ENCODE measurements around the gene OSBPL5. TPM values are rescaled to one million over a fixed set of nuclear protein-coding genes. Genes with fewer than 3 reads are reported as not detected.
A peak's percentile ranks its signal among the peaks of the same experiment; 100 is the strongest.

OSBPL5 gene
- total and polyA plus RNA-seq, 4 donors, result 15.2 to 51.5 (median 28.3) TPM

DNA sequence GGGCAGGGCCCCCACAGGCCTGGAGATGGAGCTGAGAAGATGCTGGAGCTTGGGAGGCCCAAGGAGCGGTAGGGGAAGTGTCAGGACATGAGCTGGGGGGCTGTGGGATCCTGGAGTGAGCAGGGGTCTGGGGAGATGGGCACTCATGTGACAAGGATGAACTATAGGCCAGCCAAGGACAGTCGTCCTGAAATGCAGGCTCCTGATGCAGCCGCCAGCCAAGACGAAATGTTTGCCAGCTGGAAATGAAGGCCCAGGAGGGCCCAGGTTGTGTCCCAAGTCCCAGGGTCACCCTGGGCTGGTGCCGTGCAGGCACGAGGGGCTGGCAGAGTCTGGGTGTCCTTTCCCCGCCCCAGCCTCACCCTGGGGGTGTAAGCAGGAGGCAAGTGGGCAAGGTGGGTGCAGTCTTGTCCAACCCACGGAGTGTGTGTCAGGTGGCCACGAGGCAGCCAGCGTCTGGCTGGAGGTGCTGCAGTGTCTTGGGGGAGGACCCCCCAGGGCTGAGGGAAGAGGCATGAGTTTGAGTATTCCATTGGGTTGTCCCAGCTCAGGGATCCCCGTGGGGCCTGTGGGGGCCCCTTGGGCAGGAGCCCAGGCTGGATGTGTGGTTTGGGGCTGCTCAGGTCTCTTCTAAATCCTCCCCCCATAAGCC lies 32.1 kb upstream of the OSBPL5 start:
- H3K27me3 ChIP-seq (ENCODE audit: control insufficient read depth in 3 of 3, insufficient read depth in 3 of 3, low read length in 2 of 3), result peaks cover 0 to 9% (median 3%) of the 10 kb centered on the region in 3 donors
- WGBS, 2 donors, result 86 to 92% methylated on average over 10 to 11 of the region's 11 CpGs

DNA sequence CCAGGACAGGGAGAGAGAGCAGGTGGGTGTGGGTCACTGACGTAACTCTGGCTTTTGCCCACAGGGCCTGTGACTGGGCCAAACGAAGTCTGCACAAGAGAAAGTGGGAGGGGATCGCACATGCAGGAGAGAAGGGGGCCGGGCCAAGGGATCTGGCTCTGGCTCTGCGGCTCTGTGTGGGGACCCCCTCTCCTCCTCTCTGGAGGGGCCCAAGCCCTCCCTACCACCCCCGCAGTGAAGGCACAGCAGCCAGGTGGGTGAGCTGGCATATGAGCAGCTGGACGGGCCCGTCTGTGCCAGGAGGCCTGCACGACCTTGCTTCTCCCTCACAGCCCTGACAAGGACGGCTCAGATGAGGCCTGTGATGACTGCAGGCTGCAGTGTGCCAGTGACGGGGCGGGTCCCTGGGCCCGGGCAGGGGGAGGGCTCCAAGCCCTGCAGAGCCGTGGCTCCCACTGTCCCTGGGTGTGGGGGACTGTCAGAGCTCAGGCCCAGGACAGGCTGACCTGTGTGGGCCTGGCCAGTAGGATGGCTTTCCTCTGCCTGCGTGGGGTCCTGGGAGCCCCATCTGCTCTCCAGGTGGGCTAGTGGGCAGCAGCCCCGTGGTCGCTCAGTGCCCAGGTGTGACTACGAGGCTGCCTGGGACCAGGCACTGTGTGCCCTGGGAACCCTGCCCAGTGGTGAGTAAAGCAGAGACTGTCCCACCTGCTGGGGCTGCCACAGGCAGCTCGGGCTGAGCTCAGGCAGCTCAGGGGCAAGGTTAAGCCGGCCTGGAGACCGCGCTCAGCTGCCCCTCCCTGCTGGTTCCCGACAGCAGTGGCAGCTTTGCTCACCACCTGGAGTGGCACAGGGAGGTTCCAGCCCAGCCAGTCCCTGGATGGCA lies 31.3 kb upstream of the OSBPL5 start:
- Histone ChIP-seq H3K4me3 (no peak overlapping the region), H3K27me3 (ENCODE audit: control insufficient read depth in 3 of 3, insufficient read depth in 3 of 3, low read length in 2 of 3) (peaks cover 0 to 3% (median 3%) of the 10 kb centered on the region in 3 donors), H3K9ac (ENCODE audit: insufficient read depth in 1 of 2, low read length in 2 of 2) (no peak overlapping the region), H3K36me3 (ENCODE audit: control insufficient read depth in 4 of 4, insufficient read depth in 4 of 4, low read length in 4 of 4) (no peaks in the 10 kb centered on the region), H3K4me1 (ENCODE audit: control insufficient read depth in 5 of 5, insufficient read depth in 5 of 5, low read length in 5 of 5) (no peaks in the 10 kb centered on the region), H3K9me3 (ENCODE audit: control insufficient read depth in 4 of 4, insufficient read depth in 3 of 4, low read length in 3 of 4) (no peaks in the 10 kb centered on the region), H3K27ac (ENCODE audit: low read depth in 1 of 2, low read length in 1 of 2) (no peak overlapping the region)
- ATAC-seq (ENCODE audit: insufficient read depth, low FRiP score) (no peak), DNase-seq (no peak)
- WGBS, 2 donors, result 89 to 91% methylated on average over 23 of the region's 23 CpGs
- TF ChIP-seq, protein P1, sequence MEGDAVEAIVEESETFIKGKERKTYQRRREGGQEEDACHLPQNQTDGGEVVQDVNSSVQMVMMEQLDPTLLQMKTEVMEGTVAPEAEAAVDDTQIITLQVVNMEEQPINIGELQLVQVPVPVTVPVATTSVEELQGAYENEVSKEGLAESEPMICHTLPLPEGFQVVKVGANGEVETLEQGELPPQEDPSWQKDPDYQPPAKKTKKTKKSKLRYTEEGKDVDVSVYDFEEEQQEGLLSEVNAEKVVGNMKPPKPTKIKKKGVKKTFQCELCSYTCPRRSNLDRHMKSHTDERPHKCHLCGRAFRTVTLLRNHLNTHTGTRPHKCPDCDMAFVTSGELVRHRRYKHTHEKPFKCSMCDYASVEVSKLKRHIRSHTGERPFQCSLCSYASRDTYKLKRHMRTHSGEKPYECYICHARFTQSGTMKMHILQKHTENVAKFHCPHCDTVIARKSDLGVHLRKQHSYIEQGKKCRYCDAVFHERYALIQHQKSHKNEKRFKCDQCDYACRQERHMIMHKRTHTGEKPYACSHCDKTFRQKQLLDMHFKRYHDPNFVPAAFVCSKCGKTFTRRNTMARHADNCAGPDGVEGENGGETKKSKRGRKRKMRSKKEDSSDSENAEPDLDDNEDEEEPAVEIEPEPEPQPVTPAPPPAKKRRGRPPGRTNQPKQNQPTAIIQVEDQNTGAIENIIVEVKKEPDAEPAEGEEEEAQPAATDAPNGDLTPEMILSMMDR (IDR thresholded peaks at IDR 0.05; ENCODE audit: control extremely low read depth, extremely low read depth), result no peak

More for the DNA sequence above, 32.1 kb upstream of the OSBPL5 start:
- no peak overlapping the region for H3K4me3 ChIP-seq
- DNase-seq, result no peak
- peaks cover 0 to under 1% (median 0%) of the 10 kb centered on the region in 4 donors for H3K9me3 ChIP-seq (ENCODE audit: control insufficient read depth in 4 of 4, insufficient read depth in 3 of 4, low read length in 3 of 4)
- no peak overlapping the region for H3K9ac ChIP-seq (ENCODE audit: insufficient read depth in 1 of 2, low read length in 2 of 2)
- H3K36me3 ChIP-seq (ENCODE audit: control insufficient read depth in 4 of 4, insufficient read depth in 4 of 4, low read length in 4 of 4), result no peaks in the 10 kb centered on the region
- TF ChIP-seq, protein P1 (IDR thresholded peaks at IDR 0.05; ENCODE audit: control extremely low read depth, extremely low read depth), result no peak
- H3K27ac ChIP-seq (ENCODE audit: low read depth in 1 of 2, low read length in 1 of 2), result no peak overlapping the region
- no peaks in the 10 kb centered on the region for H3K4me1 ChIP-seq (ENCODE audit: control insufficient read depth in 5 of 5, insufficient read depth in 5 of 5, low read length in 5 of 5)
- no peak for ATAC-seq (ENCODE audit: insufficient read depth, low FRiP score)

DNA sequence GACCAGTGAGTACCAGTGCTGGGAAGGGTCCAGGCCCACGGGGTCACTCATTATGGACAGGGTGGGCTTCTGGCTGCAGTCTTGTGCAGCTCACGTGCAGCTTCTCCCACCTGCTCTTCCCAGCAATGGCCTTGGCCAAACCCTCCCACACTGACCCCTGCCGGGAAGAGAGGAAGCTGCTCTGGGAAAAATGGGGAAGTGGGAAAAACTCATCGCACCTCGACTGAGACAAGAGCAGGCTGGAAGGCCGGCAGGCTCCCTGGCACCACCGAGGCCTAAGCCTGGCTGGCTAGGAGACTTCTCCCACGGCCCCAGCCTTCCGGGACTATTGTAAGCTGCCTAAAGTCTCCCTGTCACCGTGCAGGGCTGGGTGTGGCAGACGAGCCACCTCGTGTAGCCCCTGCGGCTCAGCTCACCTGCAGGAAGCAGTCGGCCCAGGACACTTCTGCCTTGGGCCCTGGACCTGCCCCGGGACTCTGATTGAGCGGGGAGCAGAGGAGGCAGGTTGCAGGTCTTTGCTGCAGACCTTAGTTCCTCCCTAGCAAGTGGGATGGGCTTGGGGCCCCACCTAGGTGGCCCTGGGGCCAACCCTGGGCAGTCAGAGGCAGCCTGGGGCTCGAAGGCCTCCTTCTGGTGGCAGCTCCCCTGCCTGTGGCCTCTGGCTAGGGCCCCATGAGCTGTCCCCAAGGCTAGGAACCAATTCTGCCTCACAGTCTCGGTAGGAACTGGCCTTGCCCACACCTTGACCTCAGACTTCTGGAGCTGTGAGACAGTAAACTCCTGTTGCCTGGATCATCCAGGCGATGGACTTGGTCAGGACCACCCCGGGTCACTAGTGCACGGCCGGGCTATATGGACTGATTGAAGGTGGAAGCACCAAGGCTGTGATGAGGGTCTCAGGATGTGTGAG lies 30.4 kb upstream of the OSBPL5 start:
- WGBS, 2 donors, result 62 to 64% methylated on average over 22 of the region's 22 CpGs
- Histone ChIP-seq H3K27ac (ENCODE audit: low read depth in 1 of 2, low read length in 1 of 2) (no peak overlapping the region), H3K4me1 (ENCODE audit: control insufficient read depth in 5 of 5, insufficient read depth in 5 of 5, low read length in 5 of 5) (no peaks in the 10 kb centered on the region), H3K9me3 (ENCODE audit: control insufficient read depth in 4 of 4, insufficient read depth in 3 of 4, low read length in 3 of 4) (no peaks in the 10 kb centered on the region), H3K36me3 (ENCODE audit: control insufficient read depth in 4 of 4, insufficient read depth in 4 of 4, low read length in 4 of 4) (no peaks in the 10 kb centered on the region), H3K27me3 (ENCODE audit: control insufficient read depth in 3 of 3, insufficient read depth in 3 of 3, low read length in 2 of 3) (peaks cover 0 to 3% (median 0%) of the 10 kb centered on the region in 3 donors), H3K4me3 (no peak overlapping the region), H3K9ac (ENCODE audit: insufficient read depth in 1 of 2, low read length in 2 of 2) (no peak overlapping the region)
- ATAC-seq (ENCODE audit: insufficient read depth, low FRiP score) (no peak), DNase-seq (peak; percentile 14 to 34 (median 34))
- TF ChIP-seq, protein P1 (IDR thresholded peaks at IDR 0.05; ENCODE audit: control extremely low read depth, extremely low read depth), result no peak

Data from lung (tissue), 12 donors.